ENCODE measurements around the gene RNF14. TPM values are rescaled to one million over a fixed set of nuclear protein-coding genes. Genes with fewer than 3 reads are reported as not detected.
"Not testable (repeated sequence)": the region's sequence is repeated elsewhere in the genome, so short reads cannot be mapped to it uniquely, and the experiment has no call there.

The RNF14 gene
- total and polyA plus RNA-seq, 4 donors: 44.3 to 55.0 (median 53.8) TPM

DNA sequence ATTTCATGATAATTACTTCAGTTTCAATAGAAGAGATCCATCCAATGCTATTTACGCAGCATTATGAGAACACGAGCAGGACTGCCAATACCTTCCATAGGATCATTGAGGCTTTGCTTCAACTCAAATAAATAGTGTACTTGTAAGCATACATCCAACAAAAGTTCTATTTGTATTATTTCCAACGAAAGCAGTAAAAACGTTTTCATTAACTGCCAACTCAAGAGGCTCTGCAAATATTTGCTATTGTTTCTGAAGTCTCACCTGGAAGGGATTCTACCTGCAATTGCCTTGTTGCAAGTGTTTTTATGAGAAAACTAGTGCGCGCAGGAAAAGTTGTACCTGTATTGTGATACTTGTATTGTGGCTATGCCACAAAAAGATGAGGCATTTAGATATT lies 54.9 kb downstream of the RNF14 start:
- intact Hi-C loops (cut with DNase I): no loop called here

DNA sequence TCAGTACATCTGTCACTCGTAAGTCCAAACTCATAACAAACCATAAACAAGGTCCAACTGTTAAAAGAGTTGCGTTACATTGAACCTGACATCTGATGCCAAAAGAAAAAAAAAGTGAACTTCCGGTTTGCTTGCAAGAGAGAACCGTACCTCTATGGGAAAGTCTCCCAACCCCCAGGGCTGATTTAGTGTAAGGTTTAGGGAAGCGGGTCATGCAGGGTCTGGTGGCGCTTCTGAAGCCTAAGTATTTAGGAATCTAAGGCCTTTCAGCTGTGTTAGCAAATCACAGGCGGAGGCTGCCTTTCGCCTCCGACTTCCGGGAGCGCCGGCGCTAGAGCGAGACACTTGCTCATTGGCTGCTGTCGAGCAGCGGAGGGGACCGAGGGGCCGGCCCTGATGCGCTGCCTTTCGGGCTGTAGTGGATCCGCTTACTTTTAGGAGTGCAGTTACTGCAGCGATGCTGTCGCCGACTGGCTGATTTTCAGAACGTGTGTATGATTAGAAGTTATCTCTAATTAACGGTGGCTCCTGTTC lies 55.9 kb downstream of the RNF14 start:
- intact Hi-C loops (cut with DNase I): no loop called here

More for the DNA sequence above, 54.9 kb downstream of the RNF14 start:
- H3K9me3 ChIP-seq (ENCODE audit: control insufficient read depth, low read length): no peaks in the 10 kb centered on the region
- no peaks in the 10 kb centered on the region for H3K4me1 ChIP-seq (ENCODE audit: control insufficient read depth in 1 of 2, insufficient read depth in 2 of 2, low read length in 2 of 2)
- no peak for ATAC-seq (ENCODE audit: low FRiP score)
- no peaks in the 10 kb centered on the region for H3K36me3 ChIP-seq (ENCODE audit: control insufficient read depth in 1 of 2, insufficient read depth in 2 of 2, low read length in 1 of 2)
- 81% methylated on average over 6 of the region's 6 CpGs for WGBS, 2 donors
- H3K27ac ChIP-seq (ENCODE audit: low read depth in 1 of 2, low read length in 2 of 2): no peak overlapping the region
- H3K27me3 ChIP-seq (ENCODE audit: control insufficient read depth in 1 of 2, insufficient read depth in 2 of 2, low read length in 1 of 2): no peaks in the 10 kb centered on the region
- DNase-seq: no peak
- no peak overlapping the region for H3K4me3 ChIP-seq (ENCODE audit: low read length in 2 of 2)

DNA sequence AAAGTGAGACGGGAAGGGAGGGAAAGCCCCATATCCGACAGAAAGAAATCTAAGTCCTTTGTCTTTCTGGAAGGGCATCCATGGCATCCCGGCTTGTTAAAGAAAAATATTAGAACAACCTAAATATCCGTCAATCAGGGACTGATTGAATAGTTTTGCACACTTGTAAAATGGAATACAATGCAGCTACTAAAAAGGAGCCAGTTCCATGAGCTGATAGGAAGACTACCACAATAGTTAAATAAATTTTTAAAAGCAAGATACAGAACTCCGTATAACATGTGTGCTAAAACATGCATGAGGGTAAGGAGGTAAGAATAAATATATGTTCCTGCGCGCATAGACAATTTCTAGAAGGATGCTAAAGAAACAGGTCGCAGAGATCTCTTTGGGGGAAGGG lies 56.7 kb downstream of the RNF14 start:
- no peak overlapping the region for H3K27ac ChIP-seq (ENCODE audit: low read depth in 1 of 2, low read length in 2 of 2)
- 74 to 79% methylated on average over 8 of the region's 8 CpGs for WGBS, 2 donors
- H3K4me3 ChIP-seq (ENCODE audit: low read length in 2 of 2): no peak overlapping the region
- no peaks in the 10 kb centered on the region for H3K36me3 ChIP-seq (ENCODE audit: control insufficient read depth in 1 of 2, insufficient read depth in 2 of 2, low read length in 1 of 2)
- no peaks in the 10 kb centered on the region for H3K4me1 ChIP-seq (ENCODE audit: control insufficient read depth in 1 of 2, insufficient read depth in 2 of 2, low read length in 2 of 2)
- no peaks in the 10 kb centered on the region for H3K27me3 ChIP-seq (ENCODE audit: control insufficient read depth in 1 of 2, insufficient read depth in 2 of 2, low read length in 1 of 2)
- ATAC-seq (ENCODE audit: low FRiP score) (no peak), DNase-seq (no peak)
- intact Hi-C loops (cut with DNase I): no loop called here
- no peaks in the 10 kb centered on the region for H3K9me3 ChIP-seq (ENCODE audit: control insufficient read depth, low read length)

More for the DNA sequence above, 55.9 kb downstream of the RNF14 start:
- H3K27ac ChIP-seq (ENCODE audit: low read depth in 1 of 2, low read length in 2 of 2): peak overlapping the region; percentile 73 to 95
- H3K4me1 ChIP-seq (ENCODE audit: control insufficient read depth in 1 of 2, insufficient read depth in 2 of 2, low read length in 2 of 2): no peaks in the 10 kb centered on the region
- no peaks in the 10 kb centered on the region for H3K36me3 ChIP-seq (ENCODE audit: control insufficient read depth in 1 of 2, insufficient read depth in 2 of 2, low read length in 1 of 2)
- DNase-seq: peak; percentile 95
- H3K27me3 ChIP-seq (ENCODE audit: control insufficient read depth in 1 of 2, insufficient read depth in 2 of 2, low read length in 1 of 2): no peaks in the 10 kb centered on the region
- ATAC-seq (ENCODE audit: low FRiP score): peak; percentile 97
- H3K4me3 ChIP-seq (ENCODE audit: low read length in 2 of 2): peak overlapping the region; percentile 34 to 66
- 0% methylated on average over 26 of the region's 26 CpGs for WGBS, 2 donors
- H3K9me3 ChIP-seq (ENCODE audit: control insufficient read depth, low read length): no peaks in the 10 kb centered on the region

DNA sequence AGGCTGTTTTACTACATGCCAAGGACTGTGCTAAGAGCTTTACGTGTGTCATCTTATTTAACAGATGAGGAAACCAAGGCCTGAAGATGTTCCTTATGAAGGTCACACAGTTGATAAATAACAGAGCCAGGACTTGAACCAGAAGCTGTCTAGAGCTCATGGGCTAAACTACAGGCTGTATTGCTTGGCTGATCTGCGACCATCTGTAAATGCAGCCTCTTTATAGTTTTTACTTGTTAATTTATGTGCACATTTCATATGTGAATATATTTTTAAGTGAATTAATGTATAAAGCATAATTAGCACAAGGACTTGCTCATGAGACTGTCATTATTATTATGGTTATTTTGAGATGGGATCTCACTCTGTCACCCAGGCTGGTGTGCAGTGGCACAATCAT lies 63.2 kb downstream of the RNF14 start:
- intact Hi-C loops (cut with DNase I): no loop called here
- ATAC-seq (ENCODE audit: low FRiP score): no peak
- 91 to 97% methylated on average over 2 of the region's 2 CpGs for WGBS, 2 donors

DNA sequence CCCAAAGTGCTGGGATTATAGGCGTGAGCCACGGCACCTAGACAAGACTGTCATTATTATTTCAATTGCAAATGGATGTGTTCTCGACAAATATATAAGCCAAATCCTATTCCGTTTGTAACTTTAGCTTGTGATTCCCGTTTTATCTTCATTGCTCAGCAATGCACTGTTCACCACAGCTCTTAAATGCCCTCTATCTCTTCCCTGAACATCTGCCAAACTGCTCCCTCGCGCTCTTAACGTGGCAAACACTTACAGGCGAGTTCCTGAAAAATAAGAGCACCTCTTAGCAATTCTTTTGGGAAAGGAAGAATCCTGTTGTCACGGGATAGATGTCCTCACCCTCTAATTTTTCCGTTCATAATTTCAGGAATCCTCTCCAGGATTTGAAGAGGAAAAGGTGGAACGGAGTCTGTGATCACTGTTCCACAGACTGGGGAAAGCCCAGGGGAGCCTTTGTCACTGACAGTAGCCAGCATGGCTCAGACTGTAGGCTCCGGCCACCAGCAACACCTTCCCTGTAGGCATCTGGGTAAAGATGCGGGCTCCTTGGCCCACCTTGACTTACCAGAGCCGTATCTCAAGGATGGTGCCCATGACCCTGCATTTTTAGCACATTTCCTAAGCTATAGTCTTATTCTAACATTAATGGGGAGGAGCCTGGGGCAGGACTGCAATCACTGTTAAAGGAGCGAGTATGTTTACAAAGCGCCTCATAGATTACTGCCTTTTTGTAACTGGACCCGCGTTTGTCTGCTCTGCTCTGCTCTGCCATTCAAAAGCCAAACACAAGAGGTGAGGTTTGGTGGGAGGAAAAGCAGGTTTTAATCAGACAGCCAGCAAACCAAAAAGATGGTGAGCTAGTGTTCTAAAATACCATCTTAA lies 64.1 kb downstream of the RNF14 start:
- no peak overlapping the region for H3K27ac ChIP-seq (ENCODE audit: low read depth in 1 of 2, low read length in 2 of 2)
- no peak overlapping the region for H3K4me3 ChIP-seq (ENCODE audit: low read length in 2 of 2)
- no peaks in the 10 kb centered on the region for H3K27me3 ChIP-seq (ENCODE audit: control insufficient read depth in 1 of 2, insufficient read depth in 2 of 2, low read length in 1 of 2)
- H3K9me3 ChIP-seq (ENCODE audit: control insufficient read depth, low read length): no peaks in the 10 kb centered on the region
- WGBS, 2 donors: 81% methylated on average over 19 of the region's 19 CpGs
- no peak for ATAC-seq (ENCODE audit: low FRiP score)
- DNase-seq: no peak
- intact Hi-C loops (cut with DNase I): no loop called here
- H3K4me1 ChIP-seq (ENCODE audit: control insufficient read depth in 1 of 2, insufficient read depth in 2 of 2, low read length in 2 of 2): no peaks in the 10 kb centered on the region
- no peaks in the 10 kb centered on the region for H3K36me3 ChIP-seq (ENCODE audit: control insufficient read depth in 1 of 2, insufficient read depth in 2 of 2, low read length in 1 of 2)

More for the DNA sequence above, 63.2 kb downstream of the RNF14 start:
- H3K4me3 ChIP-seq (ENCODE audit: low read length in 2 of 2): no peak overlapping the region
- DNase-seq: no peak
- H3K9me3 ChIP-seq (ENCODE audit: control insufficient read depth, low read length): no peaks in the 10 kb centered on the region
- H3K27ac ChIP-seq (ENCODE audit: low read depth in 1 of 2, low read length in 2 of 2): no peak overlapping the region
- H3K27me3 ChIP-seq (ENCODE audit: control insufficient read depth in 1 of 2, insufficient read depth in 2 of 2, low read length in 1 of 2): no peaks in the 10 kb centered on the region
- no peaks in the 10 kb centered on the region for H3K36me3 ChIP-seq (ENCODE audit: control insufficient read depth in 1 of 2, insufficient read depth in 2 of 2, low read length in 1 of 2)
- no peaks in the 10 kb centered on the region for H3K4me1 ChIP-seq (ENCODE audit: control insufficient read depth in 1 of 2, insufficient read depth in 2 of 2, low read length in 2 of 2)

DNA sequence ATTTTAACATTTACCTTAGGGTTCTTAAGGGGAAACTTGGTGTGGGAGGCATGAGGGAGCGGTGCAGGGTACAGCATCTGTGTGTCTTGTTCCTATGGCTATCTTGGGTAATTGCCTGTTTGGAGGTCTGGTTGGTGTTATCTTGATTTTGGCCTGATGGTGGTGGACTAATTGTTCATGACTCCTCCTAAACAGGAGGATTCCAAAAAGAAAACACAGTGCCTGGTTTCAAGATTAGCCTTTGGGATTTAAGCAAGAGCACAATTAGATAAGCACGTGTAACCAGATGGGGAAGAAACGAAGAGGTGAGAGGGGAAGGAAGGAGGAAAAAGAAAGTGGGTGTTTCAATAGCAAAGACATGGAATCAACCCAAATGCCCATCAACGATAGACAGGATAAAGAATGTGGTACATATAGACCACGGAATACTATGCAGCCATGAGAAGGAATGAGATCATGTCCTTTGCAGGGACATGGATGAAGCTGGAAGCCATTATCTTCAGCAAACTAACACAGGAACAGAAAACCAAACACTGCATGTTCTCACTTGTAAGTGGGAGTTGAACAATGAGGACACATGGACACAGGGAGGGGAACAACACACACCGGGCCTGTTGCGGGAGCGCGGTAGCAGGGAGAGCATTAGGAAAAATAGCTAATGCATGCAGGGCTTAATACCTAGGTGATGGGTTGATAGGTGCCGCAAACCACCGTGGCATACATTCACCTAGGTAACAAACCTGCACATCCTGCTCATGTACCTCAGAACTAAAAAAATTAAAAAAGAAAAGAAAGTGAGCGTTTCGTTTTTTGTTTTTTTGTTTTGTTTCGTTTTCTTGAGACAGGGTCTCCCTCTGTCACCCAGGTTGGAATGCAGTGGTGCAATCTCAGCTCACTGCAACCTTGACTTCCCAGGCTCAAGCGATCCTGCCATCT lies 65.0 kb downstream of the RNF14 start:
- ATAC-seq (ENCODE audit: low FRiP score); H3K4me3 ChIP-seq (ENCODE audit: low read length in 2 of 2); DNase-seq; H3K4me1 ChIP-seq (ENCODE audit: control insufficient read depth in 1 of 2, insufficient read depth in 2 of 2, low read length in 2 of 2); H3K9me3 ChIP-seq (ENCODE audit: control insufficient read depth, low read length); H3K27me3 ChIP-seq (ENCODE audit: control insufficient read depth in 1 of 2, insufficient read depth in 2 of 2, low read length in 1 of 2); H3K36me3 ChIP-seq (ENCODE audit: control insufficient read depth in 1 of 2, insufficient read depth in 2 of 2, low read length in 1 of 2); H3K27ac ChIP-seq (ENCODE audit: low read depth in 1 of 2, low read length in 2 of 2); intact Hi-C loops (cut with DNase I): not testable (repeated sequence)
- 88 to 92% methylated on average over 15 of the region's 15 CpGs for WGBS, 2 donors

DNA sequence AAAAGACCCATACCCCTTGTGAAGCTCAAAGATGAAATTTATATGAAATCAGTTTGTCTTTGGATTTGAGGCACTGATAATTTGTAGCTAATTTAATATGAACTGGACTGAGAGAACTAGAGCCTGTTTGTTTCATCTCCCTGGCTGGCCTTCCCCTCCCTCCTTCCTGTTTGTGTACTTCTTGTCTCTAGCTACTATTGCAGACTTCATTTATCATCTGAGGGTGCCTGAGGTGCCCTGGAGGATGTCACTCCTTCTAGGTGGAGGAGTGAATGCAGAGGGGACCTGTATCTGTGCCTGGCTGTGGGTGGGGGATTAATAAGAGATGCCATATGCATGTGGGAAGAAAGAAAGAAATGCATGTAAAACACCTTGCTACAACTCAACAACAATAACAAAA lies 66.1 kb downstream of the RNF14 start:
- Histone ChIP-seq H3K4me3 (ENCODE audit: low read length in 2 of 2) (no peak overlapping the region), H3K27ac (ENCODE audit: low read depth in 1 of 2, low read length in 2 of 2) (no peak overlapping the region), H3K4me1 (ENCODE audit: control insufficient read depth in 1 of 2, insufficient read depth in 2 of 2, low read length in 2 of 2) (no peaks in the 10 kb centered on the region), H3K9me3 (ENCODE audit: control insufficient read depth, low read length) (no peaks in the 10 kb centered on the region), H3K36me3 (ENCODE audit: control insufficient read depth in 1 of 2, insufficient read depth in 2 of 2, low read length in 1 of 2) (no peaks in the 10 kb centered on the region), H3K27me3 (ENCODE audit: control insufficient read depth in 1 of 2, insufficient read depth in 2 of 2, low read length in 1 of 2) (no peaks in the 10 kb centered on the region)
- DNase-seq (no peak), ATAC-seq (ENCODE audit: low FRiP score) (no peak)
- intact Hi-C loops (cut with DNase I): no loop called here

DNA sequence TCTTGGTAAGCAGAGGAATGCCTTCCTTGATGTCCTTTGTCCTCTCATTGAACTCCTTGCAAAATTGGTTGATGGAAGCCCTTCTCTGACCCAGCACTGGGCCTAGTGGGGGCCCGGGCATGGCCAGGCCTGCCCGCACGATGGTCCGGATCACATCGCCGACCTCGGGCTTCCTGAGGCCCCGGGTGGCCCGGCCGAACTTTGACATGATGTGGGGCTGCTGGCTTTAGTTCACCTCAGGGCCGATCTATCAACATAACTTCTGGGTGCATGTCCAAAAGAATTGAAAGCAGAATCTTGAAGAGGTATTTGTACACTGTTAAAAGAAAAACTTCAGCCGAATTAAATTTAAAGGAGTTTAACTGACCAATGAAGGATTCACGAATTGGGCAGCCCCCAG lies 68.0 kb downstream of the RNF14 start:
- H3K27ac ChIP-seq (ENCODE audit: low read depth in 1 of 2, low read length in 2 of 2): no peak overlapping the region
- no peak overlapping the region for H3K4me3 ChIP-seq (ENCODE audit: low read length in 2 of 2)
- ATAC-seq (ENCODE audit: low FRiP score): no peak
- DNase-seq: no peak
- H3K4me1 ChIP-seq (ENCODE audit: control insufficient read depth in 1 of 2, insufficient read depth in 2 of 2, low read length in 2 of 2): no peaks in the 10 kb centered on the region
- H3K27me3 ChIP-seq (ENCODE audit: control insufficient read depth in 1 of 2, insufficient read depth in 2 of 2, low read length in 1 of 2): no peaks in the 10 kb centered on the region
- H3K36me3 ChIP-seq (ENCODE audit: control insufficient read depth in 1 of 2, insufficient read depth in 2 of 2, low read length in 1 of 2): no peaks in the 10 kb centered on the region
- intact Hi-C loops (cut with DNase I): no loop called here
- H3K9me3 ChIP-seq (ENCODE audit: control insufficient read depth, low read length): no peaks in the 10 kb centered on the region
- 89 to 91% methylated on average over 13 of the region's 13 CpGs for WGBS, 2 donors
